Measurements from ENCODE around the gene SYDE2. TPM values are rescaled to one million over a fixed set of nuclear protein-coding genes. Genes with fewer than 3 reads are reported as not detected.

Gene SYDE2
- total and polyA plus RNA-seq, 2 experiments from 2014 or later, result 5.5 to 14.9 TPM

- no peak for DNase-seq (ENCODE audit: low spot score)
- no peak overlapping the region for H2AFZ ChIP-seq
- no peak overlapping the region for H3K4me3 ChIP-seq
- no peak overlapping the region for H3K27ac ChIP-seq
- no peaks in the 10 kb centered on the region for H3K27me3 ChIP-seq
- no peak overlapping the region for H3K4me2 ChIP-seq
- no peaks in the 10 kb centered on the region for H3K4me1 ChIP-seq (ENCODE audit: insufficient read depth)
- no peaks in the 10 kb centered on the region for H3K9me3 ChIP-seq (ENCODE audit: low read depth)
- no peaks in the 10 kb centered on the region for H3K36me3 ChIP-seq (replicated peaks; ENCODE audit: insufficient read depth, low read depth)
- TF ChIP-seq EZH2 (IDR thresholded peaks at IDR 0.05; ENCODE audit: borderline replicate concordance), result no peak
- TF ChIP-seq CTCF (IDR thresholded peaks at IDR 0.05; ENCODE audit: poor library complexity), result no peak
- no peak for TF ChIP-seq EZH2phosphoT487 (IDR thresholded peaks at IDR 0.05; ENCODE audit: low read depth, severe bottlenecking, unreplicated experiment)
- H3K9me2 ChIP-seq (replicated peaks; ENCODE audit: insufficient read depth), result no peaks in the 10 kb centered on the region
- H3K79me2 ChIP-seq, result no peaks in the 10 kb centered on the region
- 96% methylated on average over 4 of the region's 4 CpGs for WGBS (ENCODE audit: low lambda C conversion rate, missing lambda C conversion rate)
- no peaks in the 10 kb centered on the region for H4K20me1 ChIP-seq (ENCODE audit: insufficient read depth, poor library complexity, severe bottlenecking)
Observed at GRCh38 chr1:85121744-85122143, 79.1 kb downstream of the SYDE2 start.

GRCh38 chr1:85118751-85119150 is 82.1 kb downstream of the SYDE2 start:
- H3K36me3 ChIP-seq (replicated peaks; ENCODE audit: insufficient read depth, low read depth), result no peaks in the 10 kb centered on the region
- DNase-seq (ENCODE audit: low spot score), result no peak
- no peaks in the 10 kb centered on the region for H4K20me1 ChIP-seq (ENCODE audit: insufficient read depth, poor library complexity, severe bottlenecking)
- no peaks in the 10 kb centered on the region for H3K27me3 ChIP-seq
- WGBS (ENCODE audit: low lambda C conversion rate, missing lambda C conversion rate), result 91% methylated on average over 1 of the region's 1 CpG
- no peak overlapping the region for H3K4me2 ChIP-seq
- H3K4me1 ChIP-seq (ENCODE audit: insufficient read depth), result no peaks in the 10 kb centered on the region
- TF ChIP-seq CTCF (IDR thresholded peaks at IDR 0.05; ENCODE audit: poor library complexity), result no peak
- no peak for TF ChIP-seq EZH2phosphoT487 (IDR thresholded peaks at IDR 0.05; ENCODE audit: low read depth, severe bottlenecking, unreplicated experiment)
- no peak for TF ChIP-seq EZH2 (IDR thresholded peaks at IDR 0.05; ENCODE audit: borderline replicate concordance)
- H3K27ac ChIP-seq, result no peak overlapping the region
- H3K79me2 ChIP-seq, result no peaks in the 10 kb centered on the region
- no peaks in the 10 kb centered on the region for H3K9me2 ChIP-seq (replicated peaks; ENCODE audit: insufficient read depth)
- no peak overlapping the region for H2AFZ ChIP-seq
- H3K9me3 ChIP-seq (ENCODE audit: low read depth), result no peaks in the 10 kb centered on the region
- no peak overlapping the region for H3K4me3 ChIP-seq

- Histone ChIP-seq H3K79me2 (no peaks in the 10 kb centered on the region), H3K9me3 (ENCODE audit: low read depth) (no peaks in the 10 kb centered on the region), H3K36me3 (replicated peaks; ENCODE audit: insufficient read depth, low read depth) (no peaks in the 10 kb centered on the region), H3K9me2 (replicated peaks; ENCODE audit: insufficient read depth) (no peaks in the 10 kb centered on the region), H3K4me2 (no peak overlapping the region), H3K27ac (no peak overlapping the region), H3K27me3 (no peaks in the 10 kb centered on the region), H2AFZ (no peak overlapping the region), H4K20me1 (ENCODE audit: insufficient read depth, poor library complexity, severe bottlenecking) (no peaks in the 10 kb centered on the region), H3K4me1 (ENCODE audit: insufficient read depth) (no peaks in the 10 kb centered on the region), H3K4me3 (no peak overlapping the region)
- no peak for DNase-seq (ENCODE audit: low spot score)
- TF ChIP-seq EZH2 (IDR thresholded peaks at IDR 0.05; ENCODE audit: borderline replicate concordance) (no peak), CTCF (IDR thresholded peaks at IDR 0.05; ENCODE audit: poor library complexity) (no peak), EZH2phosphoT487 (IDR thresholded peaks at IDR 0.05; ENCODE audit: low read depth, severe bottlenecking, unreplicated experiment) (no peak)
Observed at GRCh38 chr1:85116856-85117255, 84.0 kb downstream of the SYDE2 start.

- H3K27me3 ChIP-seq, result no peaks in the 10 kb centered on the region
- no peaks in the 10 kb centered on the region for H4K20me1 ChIP-seq (ENCODE audit: insufficient read depth, poor library complexity, severe bottlenecking)
- no peak overlapping the region for H3K4me3 ChIP-seq
- TF ChIP-seq CTCF (IDR thresholded peaks at IDR 0.05; ENCODE audit: poor library complexity) (no peak), EZH2 (IDR thresholded peaks at IDR 0.05; ENCODE audit: borderline replicate concordance) (no peak), EZH2phosphoT487 (IDR thresholded peaks at IDR 0.05; ENCODE audit: low read depth, severe bottlenecking, unreplicated experiment) (no peak)
- no peaks in the 10 kb centered on the region for H3K79me2 ChIP-seq
- H3K4me2 ChIP-seq, result no peak overlapping the region
- H2AFZ ChIP-seq, result no peak overlapping the region
- no peaks in the 10 kb centered on the region for H3K36me3 ChIP-seq (replicated peaks; ENCODE audit: insufficient read depth, low read depth)
- no peaks in the 10 kb centered on the region for H3K9me2 ChIP-seq (replicated peaks; ENCODE audit: insufficient read depth)
- no peak overlapping the region for H3K27ac ChIP-seq
- no peaks in the 10 kb centered on the region for H3K4me1 ChIP-seq (ENCODE audit: insufficient read depth)
- WGBS (ENCODE audit: low lambda C conversion rate, missing lambda C conversion rate), result 90% methylated on average over 2 of the region's 2 CpGs
- H3K9me3 ChIP-seq (ENCODE audit: low read depth), result no peaks in the 10 kb centered on the region
- DNase-seq (ENCODE audit: low spot score), result no peak
Observed at GRCh38 chr1:85115933-85116332, 84.9 kb downstream of the SYDE2 start.

Data from hepatocyte (in vitro differentiated cells).